ENCODE measurements around the gene DGKI.

Gene DGKI

DNA sequence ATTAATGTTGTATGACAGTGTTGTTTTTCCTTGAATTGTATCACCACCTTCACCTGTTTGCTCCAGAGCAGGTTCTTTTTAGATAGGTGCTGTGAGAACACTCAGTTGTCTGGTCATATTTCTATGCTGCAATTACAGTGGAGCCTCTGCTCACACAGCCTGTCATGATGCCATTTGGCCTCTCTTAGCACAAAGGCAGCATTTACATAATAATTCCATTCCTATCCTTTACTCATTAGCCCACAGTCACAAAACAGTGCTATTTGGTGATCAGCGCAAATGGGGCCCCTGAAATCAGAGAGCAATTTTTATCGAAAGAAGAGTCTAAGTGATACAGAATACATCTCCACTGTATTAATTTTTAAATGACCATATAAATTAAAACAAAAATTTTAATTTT, 13.8 kb upstream of the DGKI start:
- Mint-ChIP-seq H3K27ac (no peak overlapping the region), H3K9me3 (peaks cover 7% of the 10 kb centered on the region), H3K36me3 (ENCODE audit: low read depth) (peaks cover 10% of the 10 kb centered on the region), H3K27me3 (ENCODE audit: low read depth) (no peaks in the 10 kb centered on the region), H3K4me1 (ENCODE audit: low read depth) (no peaks in the 10 kb centered on the region), H3K4me3 (no peak overlapping the region)

GRCh38 chr7:137853053-137853452, 6.3 kb upstream of the DGKI start:
- H3K27me3 Mint-ChIP-seq (ENCODE audit: low read depth): peaks cover 26% of the 10 kb centered on the region
- no peaks in the 10 kb centered on the region for H3K9me3 Mint-ChIP-seq
- H3K4me3 Mint-ChIP-seq: no peak overlapping the region

GRCh38 chr7:137852108-137852507, 5.3 kb upstream of the DGKI start:
- H3K9me3 Mint-ChIP-seq: no peaks in the 10 kb centered on the region
- H3K4me1 Mint-ChIP-seq (ENCODE audit: low read depth): peaks cover 3% of the 10 kb centered on the region
- no peak overlapping the region for H3K27ac Mint-ChIP-seq
- no peaks in the 10 kb centered on the region for H3K36me3 Mint-ChIP-seq (ENCODE audit: low read depth)
- H3K27me3 Mint-ChIP-seq (ENCODE audit: low read depth): peaks cover 35% of the 10 kb centered on the region
- no peak overlapping the region for H3K4me3 Mint-ChIP-seq

More at GRCh38 chr7:137853053-137853452, 6.3 kb upstream of the DGKI start:
- no peaks in the 10 kb centered on the region for H3K36me3 Mint-ChIP-seq (ENCODE audit: low read depth)
- peaks cover 3% of the 10 kb centered on the region for H3K4me1 Mint-ChIP-seq (ENCODE audit: low read depth)
- H3K27ac Mint-ChIP-seq: no peak overlapping the region

DNA sequence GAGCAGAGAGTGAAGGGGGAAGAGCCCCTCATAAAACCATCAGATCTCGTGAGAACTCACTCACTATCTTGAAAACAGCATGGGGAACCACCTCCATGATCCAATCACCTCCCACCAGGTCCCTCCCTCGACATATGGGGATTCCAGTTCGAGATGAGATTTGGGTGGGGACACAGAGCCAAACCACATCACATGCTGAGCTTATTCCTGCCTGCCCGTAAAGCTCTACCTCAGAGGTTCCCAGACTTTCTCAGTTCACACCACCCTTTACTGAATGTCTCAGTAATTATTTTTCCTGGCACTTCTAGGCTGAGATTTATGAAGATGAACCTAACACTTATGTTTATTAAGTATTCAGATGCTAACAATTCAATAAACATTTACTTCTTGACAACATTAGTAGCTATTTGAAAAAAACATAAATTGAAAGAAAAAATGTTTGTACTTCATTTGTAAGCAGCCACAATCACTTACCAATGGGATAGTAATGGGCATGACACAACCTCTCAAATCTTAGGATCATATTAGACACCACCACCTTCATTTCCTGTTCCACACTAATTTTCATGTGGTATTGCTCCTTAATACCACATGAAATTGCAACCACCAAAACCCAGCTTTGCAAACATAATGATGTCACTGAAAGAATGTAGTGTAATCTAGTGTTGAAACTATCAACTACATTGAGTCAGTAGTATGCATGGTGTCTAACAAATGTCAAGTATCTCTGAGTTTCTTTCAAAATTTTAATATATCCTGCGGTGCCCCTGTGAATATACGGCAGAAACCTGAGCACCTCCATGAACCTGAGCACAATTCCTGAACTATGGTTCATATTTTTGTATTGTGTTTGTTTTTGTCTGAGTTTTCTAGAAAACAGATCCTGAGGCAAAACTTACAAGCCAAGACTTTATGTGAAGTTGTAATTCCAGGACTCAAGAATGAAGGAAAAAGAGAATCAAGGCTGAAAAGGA, 4.5 kb upstream of the DGKI start:
- H3K36me3 Mint-ChIP-seq (ENCODE audit: low read depth): no peaks in the 10 kb centered on the region
- H3K27ac Mint-ChIP-seq: no peak overlapping the region
- peaks cover 35% of the 10 kb centered on the region for H3K27me3 Mint-ChIP-seq (ENCODE audit: low read depth)
- no peaks in the 10 kb centered on the region for H3K9me3 Mint-ChIP-seq
- no peak overlapping the region for H3K4me3 Mint-ChIP-seq
- peaks cover 3% of the 10 kb centered on the region for H3K4me1 Mint-ChIP-seq (ENCODE audit: low read depth)

DNA sequence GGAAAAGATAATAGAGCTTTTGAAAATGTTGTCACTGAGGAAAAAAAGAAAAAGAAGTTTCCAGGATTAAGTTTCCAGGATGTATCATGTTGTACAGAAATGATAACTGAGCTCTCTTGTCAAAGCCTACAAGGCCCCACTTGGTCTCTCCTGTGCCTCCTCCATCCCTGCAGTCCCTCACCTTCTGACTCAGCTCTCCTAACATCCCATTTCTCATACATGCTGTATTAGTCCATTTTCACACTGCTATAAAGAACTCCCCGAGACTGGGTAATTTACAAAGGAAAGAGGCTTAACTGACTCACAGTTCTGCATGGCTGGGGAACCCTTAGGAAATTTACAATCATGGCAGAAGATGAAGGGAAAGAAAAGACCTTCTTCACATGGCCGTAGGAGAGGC, 3.8 kb upstream of the DGKI start:
- Mint-ChIP-seq H3K36me3 (ENCODE audit: low read depth) (no peaks in the 10 kb centered on the region), H3K9me3 (no peaks in the 10 kb centered on the region), H3K27ac (no peak overlapping the region), H3K27me3 (ENCODE audit: low read depth) (peaks cover 42% of the 10 kb centered on the region), H3K4me3 (no peak overlapping the region), H3K4me1 (ENCODE audit: low read depth) (peaks cover 5% of the 10 kb centered on the region)

DNA sequence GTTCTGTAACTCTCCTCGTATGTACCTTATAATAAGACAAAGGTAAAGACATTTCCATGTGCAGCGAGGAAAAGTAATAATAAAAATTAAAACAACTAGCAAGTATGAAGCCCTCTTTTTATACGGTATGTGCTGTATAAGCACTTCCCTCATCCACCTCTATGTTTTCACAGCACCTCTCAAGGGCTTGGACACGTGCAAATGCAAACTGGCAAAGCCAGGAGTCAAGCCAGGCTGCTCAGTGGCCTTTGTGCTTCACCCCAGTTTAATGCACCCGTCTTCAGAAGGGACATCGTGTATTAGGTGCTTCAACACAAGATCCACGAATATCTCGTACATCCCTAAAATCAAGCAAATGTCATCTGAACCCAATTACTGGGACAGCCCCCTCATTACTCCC, 1.3 kb upstream of the DGKI start:
- Mint-ChIP-seq H3K9me3 (no peaks in the 10 kb centered on the region), H3K36me3 (ENCODE audit: low read depth) (no peaks in the 10 kb centered on the region), H3K27ac (no peak overlapping the region), H3K4me3 (peak overlapping the region; percentile 1), H3K4me1 (ENCODE audit: low read depth) (peaks cover 5% of the 10 kb centered on the region), H3K27me3 (ENCODE audit: low read depth) (peaks cover 59% of the 10 kb centered on the region)

- Mint-ChIP-seq H3K9me3 (no peaks in the 10 kb centered on the region), H3K4me1 (ENCODE audit: low read depth) (peaks cover 5% of the 10 kb centered on the region), H3K27ac (no peak overlapping the region), H3K27me3 (ENCODE audit: low read depth) (peaks cover 59% of the 10 kb centered on the region), H3K36me3 (ENCODE audit: low read depth) (no peaks in the 10 kb centered on the region), H3K4me3 (no peak overlapping the region)
Measured at GRCh38 chr7:137847568-137848050, 835 bp upstream of the DGKI start.

- Mint-ChIP-seq H3K27me3 (ENCODE audit: low read depth) (peaks cover 59% of the 10 kb centered on the region), H3K36me3 (ENCODE audit: low read depth) (no peaks in the 10 kb centered on the region), H3K9me3 (no peaks in the 10 kb centered on the region), H3K4me1 (ENCODE audit: low read depth) (peaks cover 4% of the 10 kb centered on the region), H3K4me3 (no peak overlapping the region), H3K27ac (no peak overlapping the region)
Measured at GRCh38 chr7:137846549-137846826, 286 bp downstream of the DGKI start.

DNA sequence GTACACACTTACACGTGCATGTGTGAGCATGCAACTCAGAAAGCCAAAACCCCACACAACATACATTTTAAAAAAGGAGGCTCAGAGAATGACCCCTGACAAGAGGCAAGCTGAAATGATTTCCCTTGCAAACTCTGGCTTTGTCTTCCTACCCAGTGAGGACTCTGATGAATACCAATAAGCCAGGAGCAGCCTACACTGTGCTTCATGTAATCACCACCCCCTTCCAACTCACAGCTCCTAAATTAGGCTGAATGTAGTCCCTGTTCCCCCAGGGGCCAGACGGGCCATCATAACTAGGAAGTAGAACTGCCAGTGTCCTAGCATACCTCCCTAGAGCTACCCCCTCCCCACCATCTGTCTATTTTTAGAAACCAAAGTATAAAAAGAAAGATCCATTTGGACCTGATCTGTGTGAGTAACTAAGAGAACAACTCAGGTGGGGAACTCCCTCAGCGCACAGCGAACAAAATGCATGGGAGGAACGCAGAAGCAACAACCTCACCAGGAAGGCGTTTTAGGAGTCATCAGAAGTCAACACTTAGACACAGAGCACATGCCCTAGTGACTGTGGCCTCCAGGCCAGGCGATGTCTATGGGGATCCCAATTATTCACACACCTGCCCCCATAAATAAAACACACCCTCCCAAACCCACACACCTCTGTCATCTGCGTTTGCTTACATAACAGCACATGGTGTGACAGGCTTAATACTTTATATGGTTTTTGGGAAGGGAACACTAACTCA, 1.9 kb downstream of the DGKI start:
- Mint-ChIP-seq H3K9me3 (no peaks in the 10 kb centered on the region), H3K4me3 (no peak overlapping the region), H3K27me3 (ENCODE audit: low read depth) (peaks cover 50% of the 10 kb centered on the region), H3K4me1 (ENCODE audit: low read depth) (peaks cover 2% of the 10 kb centered on the region), H3K36me3 (ENCODE audit: low read depth) (no peaks in the 10 kb centered on the region), H3K27ac (no peak overlapping the region)

- H3K4me3 Mint-ChIP-seq: no peak overlapping the region
- peaks cover 13% of the 10 kb centered on the region for H3K27me3 Mint-ChIP-seq (ENCODE audit: low read depth)
- H3K9me3 Mint-ChIP-seq: no peaks in the 10 kb centered on the region
Measured at GRCh38 chr7:137839903-137840779, 6.6 kb downstream of the DGKI start.

DNA sequence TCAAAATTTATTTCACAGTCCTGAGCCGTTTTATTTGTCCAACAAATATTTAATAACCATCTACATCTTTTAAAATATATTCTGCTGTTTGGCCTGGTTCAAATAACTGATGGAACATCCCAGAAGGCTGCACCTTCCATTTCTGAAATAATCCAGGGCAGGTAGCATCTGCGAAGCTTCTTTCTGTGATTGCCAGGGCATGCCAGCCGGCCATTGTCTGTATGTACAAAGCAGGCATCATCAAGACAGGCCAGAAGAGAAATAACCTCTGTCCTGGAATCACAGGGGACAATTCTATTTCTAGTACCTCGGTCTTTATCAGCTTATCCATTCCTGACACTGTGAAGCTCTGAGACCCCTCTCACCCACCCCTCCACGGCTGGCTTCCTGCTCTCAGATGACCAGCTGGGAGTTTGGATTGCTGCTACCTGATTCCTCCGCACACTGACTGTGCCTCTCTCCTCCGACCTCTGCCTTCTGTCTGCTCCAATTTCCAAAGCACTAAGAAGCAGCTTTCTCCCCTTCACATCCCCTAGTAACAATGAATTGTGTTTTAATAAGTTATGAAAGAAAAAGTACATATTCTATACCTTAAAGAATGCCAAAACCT, 8.0 kb downstream of the DGKI start:
- Mint-ChIP-seq H3K27ac (no peak overlapping the region), H3K4me3 (no peak overlapping the region), H3K9me3 (no peaks in the 10 kb centered on the region), H3K4me1 (ENCODE audit: low read depth) (no peaks in the 10 kb centered on the region), H3K36me3 (ENCODE audit: low read depth) (no peaks in the 10 kb centered on the region), H3K27me3 (ENCODE audit: low read depth) (peaks cover 3% of the 10 kb centered on the region)

More at GRCh38 chr7:137839903-137840779, 6.6 kb downstream of the DGKI start:
- Mint-ChIP-seq H3K36me3 (ENCODE audit: low read depth) (no peaks in the 10 kb centered on the region), H3K4me1 (ENCODE audit: low read depth) (no peaks in the 10 kb centered on the region), H3K27ac (no peak overlapping the region)

- Mint-ChIP-seq H3K27ac (no peak overlapping the region), H3K4me3 (no peak overlapping the region), H3K4me1 (ENCODE audit: low read depth) (no peaks in the 10 kb centered on the region), H3K9me3 (peaks cover 15% of the 10 kb centered on the region), H3K36me3 (ENCODE audit: low read depth) (peaks cover 5% of the 10 kb centered on the region), H3K27me3 (ENCODE audit: low read depth) (no peaks in the 10 kb centered on the region)
Measured at GRCh38 chr7:137836541-137836940, 10.2 kb downstream of the DGKI start.

GRCh38 chr7:137836113-137836509, 10.7 kb downstream of the DGKI start:
- Mint-ChIP-seq H3K9me3 (peaks cover 15% of the 10 kb centered on the region), H3K36me3 (ENCODE audit: low read depth) (peaks cover 5% of the 10 kb centered on the region), H3K27ac (no peak overlapping the region), H3K4me3 (no peak overlapping the region), H3K27me3 (ENCODE audit: low read depth) (no peaks in the 10 kb centered on the region), H3K4me1 (ENCODE audit: low read depth) (no peaks in the 10 kb centered on the region)

Data from T-helper 1 cell treated with Interleukin-12 subunit alpha and Interleukin-12 subunit beta and Interleukin-4 antibody, amounts not matched to agents 30 μg/mL and 1 μg/mL, for 36 hours (primary cell).